Fibroblast of lung (primary cell): ENCODE measurements around the gene ETNK2.

Source experiments
- EZH2 ChIP-seq: IDR thresholded peaks from 2 replicates; pipeline ENCODE4 v1.5.1; 2012; ENCODE audit warnings: low read length, control low read depth, mild to moderate bottlenecking; ENCODE audit errors: missing control alignments
- TF ChIP-seq, protein P1 (sequence below), 2 donors: IDR thresholded peaks in 1 of 2; conservative IDR thresholded peaks in 1 of 2; 1 replicate in 1 of 2; 2 replicates in 1 of 2; pipeline ENCODE4 v1.5.1; 2011 to 2012; ENCODE audit warnings: low read length in 2 of 2, control low read depth in 1 of 2, inconsistent platforms in 1 of 2, low read depth in 1 of 2, mild to moderate bottlenecking in 1 of 2

DNA sequence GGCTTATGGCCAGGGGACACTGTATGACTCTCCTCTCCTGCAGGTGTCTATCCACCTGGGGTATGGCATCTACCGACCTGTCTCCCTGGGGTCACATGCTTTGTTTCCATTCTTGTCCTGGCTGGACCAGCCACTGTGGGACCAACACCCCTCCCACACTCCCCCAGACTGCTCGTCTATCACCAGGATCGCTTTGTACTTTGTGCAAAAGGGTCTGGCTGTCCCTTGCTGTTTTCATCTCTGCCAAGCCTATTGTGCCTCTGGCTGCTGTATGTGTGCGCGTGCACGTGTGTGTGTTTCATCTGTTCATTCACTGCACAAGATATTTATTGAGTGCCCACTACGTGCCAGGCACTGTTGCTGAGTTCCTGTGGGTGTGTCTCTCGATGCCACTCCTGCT is 25.5 kb downstream of the ETNK2 start:
- TF ChIP-seq, protein P1, sequence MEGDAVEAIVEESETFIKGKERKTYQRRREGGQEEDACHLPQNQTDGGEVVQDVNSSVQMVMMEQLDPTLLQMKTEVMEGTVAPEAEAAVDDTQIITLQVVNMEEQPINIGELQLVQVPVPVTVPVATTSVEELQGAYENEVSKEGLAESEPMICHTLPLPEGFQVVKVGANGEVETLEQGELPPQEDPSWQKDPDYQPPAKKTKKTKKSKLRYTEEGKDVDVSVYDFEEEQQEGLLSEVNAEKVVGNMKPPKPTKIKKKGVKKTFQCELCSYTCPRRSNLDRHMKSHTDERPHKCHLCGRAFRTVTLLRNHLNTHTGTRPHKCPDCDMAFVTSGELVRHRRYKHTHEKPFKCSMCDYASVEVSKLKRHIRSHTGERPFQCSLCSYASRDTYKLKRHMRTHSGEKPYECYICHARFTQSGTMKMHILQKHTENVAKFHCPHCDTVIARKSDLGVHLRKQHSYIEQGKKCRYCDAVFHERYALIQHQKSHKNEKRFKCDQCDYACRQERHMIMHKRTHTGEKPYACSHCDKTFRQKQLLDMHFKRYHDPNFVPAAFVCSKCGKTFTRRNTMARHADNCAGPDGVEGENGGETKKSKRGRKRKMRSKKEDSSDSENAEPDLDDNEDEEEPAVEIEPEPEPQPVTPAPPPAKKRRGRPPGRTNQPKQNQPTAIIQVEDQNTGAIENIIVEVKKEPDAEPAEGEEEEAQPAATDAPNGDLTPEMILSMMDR (conservative IDR thresholded peaks at IDR 0.05 in 1 of 2, IDR thresholded peaks at IDR 0.05 in 1 of 2; ENCODE audit: low read depth in 1 of 2, low read length in 2 of 2), result no peak
- no peak for TF ChIP-seq EZH2
